Measurements from ENCODE around the gene OR2A25.
"Not testable (repeated sequence)": the region's sequence is repeated elsewhere in the genome, so short reads cannot be mapped to it uniquely, and the experiment has no call there.

OR2A25 gene

DNA sequence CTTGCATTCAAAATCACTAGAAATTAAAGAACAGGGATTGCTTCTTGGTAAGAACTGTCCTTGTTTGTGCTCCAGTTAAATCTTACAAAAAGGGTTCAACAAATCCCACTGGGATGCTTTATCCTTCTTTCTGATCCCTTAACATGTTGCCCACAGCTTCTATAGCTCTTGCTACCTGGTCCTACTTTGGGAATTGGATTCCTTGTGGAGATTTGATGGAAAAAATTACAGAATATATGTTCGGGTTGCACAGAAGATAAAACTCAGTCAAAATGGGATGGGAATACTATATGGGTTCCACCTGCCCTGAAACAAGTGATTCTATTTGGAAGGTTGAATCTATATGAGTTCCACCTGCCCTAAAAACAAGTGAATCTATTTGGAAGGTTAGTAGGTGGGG is at the start of gene OR2A25:
OR2A25 (plus strand) TSS at position 301 of the 400 bp plus-strand sequence. CDS start 4,409 bp downstream, outside the sequence.
- no peak for DNase-seq

- no peak for DNase-seq
Measured at GRCh38 chr7:144020340-144020739, 49.3 kb upstream of the OR2A25 start.

DNA sequence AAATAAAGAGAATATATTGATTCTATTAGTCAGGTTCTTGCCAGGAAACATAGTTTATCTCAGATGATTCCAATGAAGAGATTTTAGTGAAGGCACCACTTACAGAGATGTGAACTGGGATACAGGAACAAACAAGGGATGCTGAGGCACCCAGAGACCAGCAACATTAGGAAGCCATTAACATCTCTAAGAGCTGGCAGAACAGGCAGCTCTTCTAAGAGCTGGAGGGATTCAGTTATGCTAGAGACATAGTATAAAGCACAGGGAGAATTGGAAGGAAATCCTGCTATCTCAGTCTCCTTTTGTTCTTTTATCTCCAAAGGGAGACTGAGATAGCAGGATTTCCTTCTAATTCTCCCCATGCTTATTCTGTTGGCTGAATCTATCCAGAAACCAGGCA is 47.4 kb upstream of the OR2A25 start:
- no peak for DNase-seq

DNA sequence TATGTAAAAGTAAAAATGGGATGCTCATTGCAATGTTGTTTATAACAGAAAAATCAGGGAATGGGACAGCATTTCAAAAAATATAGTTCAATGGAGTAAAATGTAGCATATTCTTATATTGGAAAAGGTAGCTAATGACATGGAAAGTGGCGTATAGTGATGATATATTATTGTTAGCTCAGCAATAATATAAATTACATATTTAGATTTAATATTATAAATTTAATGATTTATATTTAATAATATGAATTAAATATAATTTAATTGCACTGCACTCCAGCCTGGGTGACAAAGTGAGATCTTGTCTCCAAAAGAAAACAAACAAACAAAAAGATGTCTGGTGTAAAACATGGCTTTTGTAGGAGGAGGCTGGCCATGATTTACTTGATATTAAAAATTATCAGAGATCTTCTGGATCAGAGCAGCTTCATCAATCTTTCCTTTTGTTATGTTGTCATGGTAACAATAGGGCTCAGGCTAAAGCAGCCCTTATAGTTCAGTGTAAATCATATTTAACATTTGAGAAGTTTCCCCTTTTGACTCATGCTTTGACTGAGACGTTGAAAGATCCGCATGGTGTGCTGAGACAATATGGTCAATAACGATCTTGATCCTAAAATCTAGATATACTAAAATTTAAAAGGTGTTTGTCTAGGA is 46.3 kb upstream of the OR2A25 start:
- no peak for DNase-seq

- no peak for DNase-seq
Measured at GRCh38 chr7:144024213-144024612, 45.4 kb upstream of the OR2A25 start.

DNA sequence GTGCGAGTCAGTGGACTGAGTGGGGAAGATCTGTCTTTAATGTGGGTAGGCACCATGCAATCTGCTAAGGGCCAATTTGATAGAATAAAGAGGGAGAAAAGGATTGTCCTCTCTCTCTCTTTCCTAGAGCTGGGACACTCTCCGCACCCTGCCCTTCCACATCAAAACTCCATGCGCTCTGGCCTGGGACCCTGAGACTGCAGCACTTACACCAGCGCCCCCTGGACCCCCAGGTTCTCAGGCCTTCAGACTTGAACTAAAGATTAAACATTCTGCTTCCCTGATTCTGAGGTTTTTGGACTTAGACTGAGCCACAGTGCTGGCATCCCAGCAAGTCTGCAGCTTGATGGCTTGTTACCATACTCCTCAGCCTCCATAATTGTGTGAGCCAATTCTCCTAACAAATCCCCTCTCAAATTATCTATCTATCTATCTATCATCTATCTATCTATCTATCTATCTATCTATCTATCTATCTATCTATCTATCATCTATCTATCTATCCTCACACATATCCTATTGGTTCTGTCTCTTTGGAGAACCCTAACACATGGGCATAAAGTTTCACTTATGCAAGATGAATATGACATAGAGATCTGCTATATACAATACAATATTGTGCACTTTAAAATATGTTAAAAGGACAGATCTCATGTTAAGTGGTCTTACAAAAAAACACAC is 43.3 kb upstream of the OR2A25 start:
- DNase-seq, result no peak

DNA sequence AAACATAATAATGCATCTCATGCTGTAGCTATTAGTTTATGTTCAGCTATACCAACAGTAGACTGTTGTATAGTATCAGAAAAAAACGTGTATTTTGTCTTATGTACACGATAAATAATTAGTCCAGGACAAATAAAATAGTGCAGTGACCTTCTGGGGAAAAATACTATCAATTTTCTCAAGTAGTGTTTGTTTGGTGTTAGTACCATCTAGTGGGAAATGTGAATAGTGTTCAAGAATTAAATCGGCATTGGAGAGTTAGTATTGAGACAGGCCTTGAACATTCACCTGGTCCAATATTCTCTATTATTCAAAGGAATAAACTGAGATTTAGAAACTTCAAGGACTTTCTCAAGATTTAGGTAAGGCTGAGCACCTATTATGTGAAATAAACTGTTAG is 42.5 kb upstream of the OR2A25 start:
- DNase-seq, result no peak

DNA sequence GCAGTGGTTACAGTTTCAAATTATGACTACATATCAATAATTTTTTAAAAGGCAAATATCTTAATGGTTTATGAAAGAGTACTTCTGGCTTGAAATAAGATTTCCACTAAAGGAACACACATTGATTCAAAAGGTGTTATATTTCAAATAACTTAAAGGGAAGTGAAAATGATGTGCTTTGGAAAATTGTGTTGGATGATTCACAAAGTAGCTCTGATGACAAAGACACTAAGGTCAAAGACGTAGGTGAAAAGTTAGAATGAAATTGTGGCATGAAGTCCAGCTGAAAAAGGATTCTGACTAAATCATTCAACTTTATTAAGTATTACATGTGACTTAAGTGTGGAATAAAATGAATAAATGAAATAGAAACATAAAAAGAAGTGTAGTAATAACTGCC is 41.6 kb upstream of the OR2A25 start:
- DNase-seq, result no peak

GRCh38 chr7:144028547-144028946 is 41.1 kb upstream of the OR2A25 start:
- DNase-seq, result no peak

DNA sequence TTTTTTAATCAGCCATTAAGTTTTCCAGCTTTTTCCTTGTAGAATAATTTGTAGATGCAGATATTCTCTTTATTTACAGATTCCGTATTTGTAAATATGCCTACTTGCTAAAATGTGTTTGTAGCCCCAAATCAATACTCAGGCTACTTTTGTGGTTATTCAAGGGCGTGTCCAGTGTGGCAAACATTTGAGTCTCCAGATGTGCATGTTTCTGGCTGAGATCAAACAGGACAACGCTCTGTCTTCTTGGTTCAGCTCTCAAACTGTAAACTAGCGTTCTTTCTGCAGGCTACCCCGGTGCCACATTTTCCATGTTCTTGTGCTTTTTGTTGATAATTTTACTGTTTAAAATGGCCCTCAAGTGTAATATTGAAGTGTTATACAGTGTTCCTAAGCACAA is 37.1 kb upstream of the OR2A25 start:
- no peak for DNase-seq

DNA sequence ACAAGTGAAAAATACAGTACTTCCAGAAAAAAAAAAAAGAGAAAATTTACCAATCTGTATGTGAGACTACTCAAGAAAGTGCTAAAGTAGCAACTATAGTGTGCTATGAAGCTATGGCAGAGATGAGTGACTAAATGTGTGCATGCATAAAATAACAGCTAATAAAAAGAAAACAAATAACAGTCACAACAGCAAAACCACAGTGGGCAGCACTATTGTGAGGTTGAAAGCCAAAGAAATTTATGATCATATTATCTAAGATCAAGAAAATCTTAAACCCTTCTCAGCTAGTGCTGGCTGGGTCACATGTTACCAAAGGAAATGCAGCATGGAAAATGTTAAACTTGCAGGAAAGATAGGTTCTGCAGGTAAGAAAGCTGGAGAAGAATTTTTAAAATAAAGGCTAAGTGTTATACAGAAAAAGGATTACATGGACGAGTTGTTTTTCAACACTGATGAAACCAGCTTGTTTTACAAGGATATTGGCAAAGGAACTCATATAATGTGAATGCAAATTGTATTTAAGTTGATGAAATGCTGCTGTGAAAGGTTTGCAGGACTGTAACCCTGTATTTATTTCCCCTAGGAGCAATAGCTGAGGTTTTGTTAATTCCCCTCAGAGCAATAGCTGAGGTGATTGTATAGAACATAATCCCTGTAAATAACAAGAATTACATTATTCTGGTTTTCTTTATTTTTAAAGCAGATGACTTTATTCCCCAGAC is 36.5 kb upstream of the OR2A25 start:
- DNase-seq, result no peak

GRCh38 chr7:144035385-144035784 is 34.2 kb upstream of the OR2A25 start:
- no peak for DNase-seq

DNA sequence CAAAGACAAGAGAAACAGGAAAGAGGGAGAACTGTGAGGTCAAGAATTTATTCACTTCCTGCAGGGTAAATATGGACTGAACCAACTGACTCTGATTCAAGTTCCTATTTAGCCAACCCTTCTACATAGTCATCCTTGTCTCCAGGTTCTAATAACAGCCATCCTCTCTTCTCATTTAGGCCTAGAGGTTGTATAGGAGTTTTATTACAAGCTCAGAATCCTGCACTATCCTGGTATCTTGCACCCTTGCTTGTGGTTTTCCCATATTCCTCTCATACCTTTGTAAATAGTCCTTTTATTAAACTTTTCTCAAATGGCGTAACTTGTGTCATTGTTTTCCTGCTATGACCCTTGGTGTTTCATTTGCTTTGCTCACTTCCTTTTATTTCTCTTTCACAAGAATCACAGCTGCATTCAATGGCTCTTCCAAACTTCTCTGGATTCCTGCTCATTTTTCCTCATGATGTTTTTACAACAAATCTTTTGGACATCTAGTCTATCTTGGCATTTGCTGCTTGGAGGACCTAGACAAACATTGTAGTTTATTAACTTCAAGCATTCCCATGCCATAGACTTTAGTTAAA is 33.2 kb upstream of the OR2A25 start:
- DNase-seq, result no peak

GRCh38 chr7:144037414-144038035 is 32.1 kb upstream of the OR2A25 start:
- DNase-seq, result no peak

DNA sequence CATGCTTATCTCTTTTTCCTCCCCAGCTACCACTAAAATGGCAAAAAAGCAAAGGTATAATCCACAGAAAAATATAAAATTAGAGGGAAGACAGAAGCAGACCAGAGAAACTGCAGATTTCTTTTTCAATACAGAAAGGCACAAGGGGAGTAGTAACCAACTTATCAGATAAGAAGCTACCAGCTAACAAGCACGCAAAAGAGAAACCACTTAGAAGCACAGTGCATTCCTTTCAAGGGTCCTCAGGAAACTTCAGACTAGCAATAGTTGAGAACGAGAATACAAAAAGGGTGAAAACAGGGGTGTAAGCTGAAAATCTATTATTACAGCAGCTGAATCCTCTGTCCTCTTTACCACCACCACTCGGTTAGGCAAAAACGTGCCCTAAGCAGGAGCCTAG is 30.7 kb upstream of the OR2A25 start:
- no peak for DNase-seq

GRCh38 chr7:144048648-144049047 is 21.0 kb upstream of the OR2A25 start, which contains the start of gene OR2A5:
Gene OR2A5, plus strand, starts transcription at chr7:144048948. Its CDS starts 1,454 bp downstream, at chr7:144050402.
- no peak for DNase-seq

DNA sequence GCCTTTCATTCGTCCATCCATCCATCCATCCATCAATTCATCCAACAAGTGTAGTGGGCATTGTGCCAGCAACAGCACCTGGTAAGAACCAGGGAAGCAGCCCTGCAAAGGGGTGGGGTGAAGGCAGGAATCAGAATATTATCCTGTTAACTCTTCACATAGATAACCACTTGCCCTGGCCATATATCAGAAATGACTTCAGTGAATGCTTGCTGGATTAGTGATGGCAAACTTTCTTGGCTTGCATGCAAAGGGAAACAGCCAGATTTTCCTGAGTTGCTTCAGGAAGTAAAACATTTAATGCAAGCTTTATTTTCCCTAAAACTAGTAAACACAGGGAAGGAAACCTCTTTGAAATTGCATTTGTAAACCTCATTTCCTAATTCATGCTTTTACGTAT is 20.1 kb upstream of the OR2A25 start:
- no peak for DNase-seq

DNA sequence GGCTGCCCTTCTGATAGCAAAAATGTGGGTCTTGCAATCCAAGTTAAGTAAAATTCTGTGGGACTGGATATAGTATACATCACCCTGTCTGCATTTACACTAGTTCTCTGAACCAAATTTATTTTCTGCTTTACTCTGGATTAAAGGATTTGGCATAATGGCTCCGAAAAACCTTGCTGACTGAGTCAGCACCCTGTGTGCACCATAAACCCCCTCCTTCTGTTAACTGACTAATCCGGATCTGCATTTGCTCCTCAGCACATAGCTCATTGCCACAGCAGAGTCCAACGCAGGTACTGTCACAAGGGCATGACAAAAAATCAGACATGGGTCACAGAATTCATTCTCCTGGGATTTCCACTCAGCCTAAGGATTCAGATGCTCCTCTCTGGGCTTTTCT is 19.5 kb upstream of the OR2A25 start:
- no peak for DNase-seq

- DNase-seq, result not testable (repeated sequence)
Measured at GRCh38 chr7:144050884-144051283, 18.7 kb upstream of the OR2A25 start.

DNA sequence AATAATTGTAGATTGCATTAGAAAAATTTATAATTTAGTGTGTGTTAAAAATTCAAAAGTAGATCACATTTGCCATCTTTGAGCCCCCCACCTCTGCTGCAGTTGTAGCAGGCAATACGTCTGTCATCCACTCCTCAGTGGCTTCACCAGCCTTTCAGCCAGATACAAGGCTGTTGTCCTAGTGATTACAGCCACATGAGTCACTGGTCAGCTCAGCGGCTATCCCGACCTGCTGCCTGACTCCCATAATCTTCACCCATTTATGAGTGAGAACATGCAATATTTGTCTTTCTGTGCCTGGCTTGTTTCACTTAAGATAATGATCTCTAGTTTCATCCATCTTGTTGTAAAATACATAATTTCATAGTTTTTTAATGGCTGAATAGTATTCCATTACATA is 11.7 kb upstream of the OR2A25 start:
- no peak for DNase-seq

DNA sequence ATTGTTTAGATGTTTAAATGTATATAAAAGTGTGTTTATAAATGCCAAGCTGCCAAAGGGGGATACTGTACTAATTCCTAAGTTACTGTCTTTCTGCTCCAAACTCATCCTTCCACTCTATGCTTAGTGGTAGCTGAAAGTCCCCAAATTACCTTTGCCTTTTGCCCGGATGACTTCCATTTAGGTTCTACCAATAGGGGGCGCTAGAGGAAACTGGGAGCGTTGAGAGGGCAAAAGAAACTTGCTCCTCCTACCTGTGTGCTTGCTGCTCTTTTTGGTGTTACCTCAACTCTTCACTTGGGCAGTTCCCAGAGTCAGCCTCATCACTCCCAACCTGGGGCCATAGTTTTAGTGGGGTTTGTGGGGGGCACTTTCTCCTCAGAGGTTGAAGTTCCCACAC is 5.9 kb upstream of the OR2A25 start:
- no peak for DNase-seq

GRCh38 chr7:144069953-144070352 is 342 bp downstream of the OR2A25 start:
- DNase-seq, result no peak

DNA sequence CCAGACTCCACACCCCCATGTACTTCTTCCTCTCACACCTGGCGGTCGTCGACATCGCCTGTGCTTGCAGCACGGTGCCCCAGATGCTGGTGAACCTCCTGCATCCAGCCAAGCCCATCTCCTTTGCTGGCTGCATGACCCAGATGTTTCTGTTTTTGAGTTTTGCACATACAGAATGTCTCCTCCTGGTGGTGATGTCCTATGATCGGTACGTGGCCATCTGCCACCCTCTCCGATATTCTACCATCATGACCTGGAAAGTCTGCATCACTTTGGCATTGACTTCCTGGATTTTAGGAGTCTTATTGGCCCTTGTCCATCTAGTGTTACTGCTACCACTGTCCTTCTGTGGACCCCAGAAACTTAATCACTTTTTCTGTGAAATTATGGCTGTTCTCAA is 4.8 kb downstream of the OR2A25 start:
- no peak for DNase-seq
